ENCODE data around the gene SLC2A13.
"Not testable (repeated sequence)": the region's sequence is repeated elsewhere in the genome, so short reads cannot be mapped to it uniquely, and the experiment has no call there.

SLC2A13 gene

DNA sequence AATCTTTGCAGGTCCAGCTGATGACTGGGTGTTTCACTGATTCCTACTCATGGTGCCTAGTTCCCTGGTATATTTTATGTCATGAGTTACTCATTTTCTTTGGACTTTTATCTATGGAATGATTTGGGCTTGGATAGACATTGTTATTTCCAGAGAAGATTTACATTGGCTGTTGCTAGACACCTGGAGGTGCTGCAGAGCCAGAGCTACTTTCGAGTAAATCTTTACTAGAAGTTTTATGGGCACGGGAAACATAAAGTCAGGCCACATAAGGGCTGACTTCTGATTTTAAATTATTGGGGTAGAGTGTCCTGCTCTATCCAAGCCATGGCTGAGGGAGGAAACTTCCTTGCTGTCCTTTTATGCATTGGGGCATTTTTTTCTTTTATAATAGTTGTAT, 310.4 kb downstream of the SLC2A13 start:
- no peak for DNase-seq

- no peak for DNase-seq
These were observed 312.9 kb downstream of the SLC2A13 start for GRCh38 chr12:39792938-39793337.

DNA sequence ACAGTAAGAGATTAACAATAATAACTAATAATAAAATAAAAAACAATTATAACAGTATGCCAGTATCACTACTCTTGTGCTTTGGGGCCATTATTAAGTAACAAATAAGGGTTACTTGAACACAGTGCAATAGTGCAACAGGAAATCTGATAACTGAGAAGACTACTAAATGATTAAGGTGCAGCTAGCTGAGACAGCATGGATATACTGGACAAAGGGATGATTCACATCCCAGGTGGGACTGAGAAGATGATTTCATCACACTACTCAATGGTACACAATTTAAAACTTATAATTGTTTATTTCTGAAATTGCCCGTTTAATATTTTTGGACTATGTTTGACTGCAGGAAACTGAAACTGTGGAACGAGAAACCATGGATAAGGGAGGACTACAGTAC, 317.6 kb downstream of the SLC2A13 start:
- no peak for DNase-seq

GRCh38 chr12:39785814-39786213, 320.1 kb downstream of the SLC2A13 start:
- DNase-seq: not testable (repeated sequence)

DNA sequence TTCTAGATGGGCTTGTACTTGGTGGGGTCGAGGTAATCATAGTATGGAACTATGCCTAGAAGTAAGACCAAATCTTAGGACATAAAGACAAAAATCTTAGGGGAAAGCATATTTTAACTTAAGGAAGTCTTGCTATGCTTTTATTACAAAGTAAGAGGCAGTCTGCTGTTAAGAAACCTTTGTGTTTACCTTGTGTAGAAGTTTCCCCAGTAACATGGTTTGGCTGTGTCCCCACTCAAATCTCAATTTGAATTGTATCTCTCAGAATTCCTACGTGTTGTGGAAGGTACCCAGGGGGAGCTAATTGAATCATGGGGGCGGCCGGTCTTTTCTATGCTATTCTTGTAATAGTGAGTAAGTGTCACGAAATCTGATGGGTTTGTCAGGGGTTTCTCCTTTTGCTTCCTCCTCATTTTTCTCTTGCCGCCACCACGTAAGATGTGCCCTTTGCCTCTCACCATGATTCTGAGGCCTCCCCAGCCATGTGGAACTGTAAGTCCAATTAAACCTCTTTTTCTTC, 323.8 kb downstream of the SLC2A13 start:
- no peak for DNase-seq

DNA sequence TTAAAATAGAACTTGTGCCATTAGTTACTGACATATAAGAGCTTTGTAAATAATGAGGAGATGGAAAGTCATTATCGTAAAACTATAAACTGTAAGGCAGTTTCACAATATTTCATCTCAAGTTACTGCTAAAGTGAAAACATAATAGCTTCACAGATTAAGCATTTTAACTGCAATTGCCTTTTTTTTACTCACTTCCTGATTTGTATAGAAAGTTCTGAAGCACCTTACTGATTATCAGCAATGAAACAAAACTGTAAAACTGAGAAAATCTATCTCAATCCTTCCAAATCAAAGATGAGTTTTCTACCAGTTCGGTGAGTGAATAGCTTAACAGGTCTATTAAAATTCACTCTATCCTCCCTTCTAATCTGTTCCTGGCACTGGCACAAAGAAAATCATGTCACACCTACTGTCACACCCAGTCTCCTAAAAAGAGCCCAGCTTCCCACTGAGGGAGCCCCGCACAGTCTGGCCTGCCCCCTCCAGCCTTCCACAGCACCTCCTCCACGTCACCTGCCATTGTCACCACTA, 324.9 kb downstream of the SLC2A13 start:
- DNase-seq: no peak

GRCh38 chr12:39780411-39780912, 325.4 kb downstream of the SLC2A13 start:
- no peak for DNase-seq

DNA sequence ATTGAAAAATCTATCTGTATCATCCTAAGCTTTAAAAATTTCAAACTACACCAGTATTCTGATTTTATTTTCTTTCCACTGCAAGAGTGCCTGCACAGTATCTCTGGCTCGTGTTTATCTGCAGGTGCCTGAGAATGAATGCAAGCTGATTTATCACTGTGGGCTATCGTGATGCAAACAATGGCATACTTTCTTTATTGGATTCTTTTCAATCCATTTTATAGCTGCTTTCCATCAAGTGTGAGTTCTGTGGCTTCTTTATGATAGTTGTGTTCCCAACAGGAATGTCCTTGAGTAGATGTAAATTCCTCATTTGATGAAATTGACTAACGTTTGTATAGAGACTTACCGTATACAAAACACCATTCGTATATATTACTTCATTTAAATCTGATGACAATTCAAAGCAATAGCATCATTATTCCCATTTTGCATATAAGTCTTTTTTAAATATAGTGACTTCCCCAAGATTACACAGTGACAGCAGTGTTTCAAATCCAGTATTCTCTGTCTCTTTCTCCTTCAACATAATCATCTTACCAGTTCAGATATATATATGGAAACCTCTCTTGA, 326.0 kb downstream of the SLC2A13 start:
- no peak for DNase-seq

DNA sequence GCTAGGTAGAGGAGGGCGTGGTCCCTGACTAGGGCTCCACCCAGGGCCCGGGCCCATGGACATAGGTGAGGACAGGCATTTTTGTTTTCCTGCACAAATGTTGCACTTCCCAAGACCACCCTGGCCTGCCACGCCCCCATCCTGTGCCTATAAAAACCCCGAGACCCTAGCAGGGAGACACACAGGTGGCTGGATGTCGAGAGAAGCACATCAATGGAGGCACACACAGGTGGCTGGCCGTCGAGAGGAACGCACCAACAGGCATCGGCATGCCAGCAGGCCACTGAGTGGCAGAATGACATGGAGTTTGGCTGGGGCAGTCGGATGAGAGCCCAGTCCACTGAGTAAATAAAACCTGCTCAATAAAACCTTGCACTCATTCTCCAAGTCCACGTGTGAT, 328.4 kb downstream of the SLC2A13 start:
- no peak for DNase-seq

GRCh38 chr12:39773266-39773665, 332.6 kb downstream of the SLC2A13 start:
- DNase-seq: no peak

- DNase-seq: no peak
These were observed 333.0 kb downstream of the SLC2A13 start for GRCh38 chr12:39772821-39773259.

- no peak for DNase-seq
These were observed 334.4 kb downstream of the SLC2A13 start for GRCh38 chr12:39771456-39771855.

GRCh38 chr12:39764944-39765560, 340.8 kb downstream of the SLC2A13 start:
- DNase-seq: no peak

- no peak for DNase-seq
These were observed 342.1 kb downstream of the SLC2A13 start for GRCh38 chr12:39763890-39764169.

GRCh38 chr12:39763071-39763889, 342.6 kb downstream of the SLC2A13 start:
- DNase-seq: no peak

- DNase-seq: no peak
These were observed 350.4 kb downstream of the SLC2A13 start for GRCh38 chr12:39755478-39755877.

- no peak for DNase-seq
These were observed 353.3 kb downstream of the SLC2A13 start for GRCh38 chr12:39752482-39753137.

GRCh38 chr12:39746151-39746550, 359.7 kb downstream of the SLC2A13 start:
- not testable (repeated sequence) for DNase-seq

DNA sequence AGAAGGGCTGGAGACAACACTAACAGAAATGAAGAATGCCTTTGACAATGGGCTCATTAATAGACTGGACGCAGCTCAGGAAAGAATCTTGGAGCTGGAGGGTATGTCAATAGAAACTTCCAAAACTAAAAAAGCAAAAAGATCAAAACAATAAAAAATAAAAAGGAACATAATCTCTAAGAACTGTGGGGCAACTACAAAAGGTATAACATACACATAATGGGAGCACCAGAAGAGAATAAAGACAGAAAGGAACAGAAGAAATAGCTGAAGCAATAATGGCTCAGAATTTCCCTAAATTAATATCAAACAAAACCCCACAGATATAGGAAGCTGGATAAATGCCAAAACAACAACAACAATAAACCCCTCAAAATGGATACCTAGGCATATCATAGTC, 362.2 kb downstream of the SLC2A13 start:
- DNase-seq: no peak

- DNase-seq: no peak
These were observed 369.5 kb downstream of the SLC2A13 start for GRCh38 chr12:39736406-39736805.

GRCh38 chr12:39723831-39724230, 382.1 kb downstream of the SLC2A13 start:
- DNase-seq: no peak

DNA sequence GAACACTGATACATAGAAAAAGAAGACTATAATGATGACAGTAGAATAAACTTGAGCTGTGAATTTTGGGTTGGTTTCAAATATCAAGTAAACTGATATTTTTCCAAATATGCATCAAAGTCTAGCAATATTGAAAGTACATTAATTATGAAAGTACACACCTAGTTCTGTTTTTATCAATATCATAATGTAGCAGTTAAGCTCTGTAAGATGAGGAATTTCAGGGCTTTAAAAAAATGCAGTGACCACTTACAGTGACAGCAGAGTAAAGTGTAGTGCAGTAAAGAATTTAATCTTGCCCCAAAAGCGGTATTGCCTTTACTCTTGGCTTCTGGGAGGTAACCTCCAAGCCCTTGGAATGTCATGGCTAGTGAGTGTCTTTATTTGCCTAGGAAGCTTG, 383.4 kb downstream of the SLC2A13 start:
- no peak for DNase-seq

- DNase-seq: no peak
These were observed 392.3 kb downstream of the SLC2A13 start for GRCh38 chr12:39713552-39713951.

Data from CD4-positive, alpha-beta T cell treated with Interleukin-15 for 1 hour (primary cell).